Measurements from ENCODE around the gene SMIM33.
"Not testable (repeated sequence)": the region's sequence is repeated elsewhere in the genome, so short reads cannot be mapped to it uniquely, and the experiment has no call there.

SMIM33 gene

DNA sequence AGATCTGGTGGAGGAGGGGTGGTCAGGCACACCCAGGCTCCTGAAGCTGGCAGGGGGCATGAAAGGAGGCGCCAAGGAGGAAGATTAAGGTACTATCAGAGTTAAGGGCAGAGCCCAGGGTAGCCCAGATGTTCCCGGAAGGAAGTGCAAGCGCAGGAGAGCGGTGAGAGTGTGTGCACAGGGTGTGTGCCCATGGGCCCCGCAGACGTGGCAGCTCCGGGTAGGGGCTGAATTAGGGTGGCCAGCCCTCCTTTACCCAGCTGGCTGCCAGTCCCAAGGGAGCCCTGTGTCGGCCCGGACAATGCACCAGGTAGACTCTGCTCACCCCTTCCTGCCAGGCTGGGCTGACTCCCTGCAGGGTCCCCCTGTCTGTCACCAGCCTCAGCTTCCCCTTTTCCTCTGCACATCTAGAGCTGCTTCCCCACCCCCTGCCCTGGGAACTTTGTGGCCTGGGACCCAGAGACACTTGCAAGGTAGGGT is at the start of gene SMIM33:
Gene SMIM33, plus strand, starts transcription at position 184 of the 480 bp plus-strand sequence. Its CDS starts 118 bp downstream, at position 302.
- DNase-seq: no peak

DNA sequence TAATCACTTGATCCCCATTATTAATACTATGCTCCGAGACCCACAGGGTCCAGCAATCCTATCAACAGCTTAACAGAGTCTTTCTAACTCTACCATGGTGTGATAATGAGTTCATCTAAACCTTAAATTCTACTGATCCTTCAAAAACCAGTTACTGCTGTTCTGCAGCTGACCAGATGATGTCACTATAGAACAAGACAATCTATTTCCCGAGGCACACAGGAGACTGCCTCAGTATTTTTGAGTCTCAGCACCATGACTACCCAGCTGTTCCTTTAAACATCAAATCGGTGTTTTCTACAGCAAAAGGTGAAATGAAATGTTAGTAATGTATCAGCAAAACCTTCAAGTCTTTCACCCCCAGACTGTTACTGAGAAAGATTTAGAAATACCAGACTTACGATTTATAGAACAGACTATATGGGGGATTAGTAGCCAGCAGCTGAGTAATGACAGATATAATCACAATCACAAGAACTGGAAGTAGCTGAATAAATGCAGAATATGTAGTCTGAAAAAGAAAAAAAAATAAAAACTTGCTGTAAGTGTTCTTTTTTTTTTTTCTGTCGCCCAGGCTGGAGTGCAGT is 48.4 kb upstream of the SMIM33 start:
- DNase-seq: peak; percentile 72

DNA sequence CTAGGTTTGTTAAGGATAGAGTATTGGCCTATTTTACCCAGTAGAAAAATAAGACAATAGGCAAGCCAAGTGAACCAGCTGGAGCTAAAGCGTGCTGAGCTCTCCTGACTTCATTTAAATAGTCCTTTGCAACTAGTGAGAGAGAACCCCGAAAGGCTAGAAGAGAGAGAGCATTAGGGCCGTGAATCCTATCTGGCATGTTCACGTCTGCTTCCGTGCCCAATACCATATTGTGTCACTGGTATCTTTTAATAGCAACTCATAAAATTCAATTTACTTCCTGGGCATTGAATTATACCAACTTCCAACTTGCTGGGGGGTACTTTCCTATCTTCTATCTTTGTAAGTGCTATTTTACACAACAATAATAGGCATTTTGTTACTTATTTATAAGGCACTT is 45.3 kb upstream of the SMIM33 start:
- DNase-seq: no peak

DNA sequence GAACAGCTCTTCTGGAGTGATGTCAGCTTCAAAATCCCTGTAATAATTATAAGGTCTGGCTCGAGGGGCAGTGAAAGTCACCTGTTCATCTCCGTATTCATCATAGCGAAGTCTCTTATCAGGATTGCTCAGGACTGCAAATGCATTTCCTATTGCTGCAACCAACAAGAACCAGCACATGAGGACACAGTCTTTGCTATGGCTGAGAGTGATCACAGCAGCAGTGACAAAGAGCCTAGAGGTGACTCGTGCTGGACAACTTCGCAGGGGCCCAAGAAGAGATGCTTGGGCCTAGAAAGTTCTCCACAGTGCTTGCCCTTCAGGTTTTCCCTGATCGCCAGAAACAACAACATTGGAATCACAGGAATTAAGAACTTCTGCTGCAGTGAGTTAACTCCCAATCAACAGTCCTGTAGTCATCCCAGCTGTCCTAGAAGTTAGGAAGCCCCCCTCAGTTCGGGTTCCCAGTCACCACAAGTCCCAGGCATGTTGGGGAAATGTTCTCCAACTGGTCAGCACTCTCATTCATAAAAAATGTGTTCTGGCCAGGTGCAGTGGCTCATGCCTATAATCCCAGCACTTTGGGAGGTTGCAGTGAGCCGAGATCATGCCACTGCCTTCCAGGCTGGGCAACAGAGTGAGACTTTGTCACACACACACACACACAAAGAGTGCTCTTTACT is 44.5 kb upstream of the SMIM33 start:
- DNase-seq: peak; percentile 80

DNA sequence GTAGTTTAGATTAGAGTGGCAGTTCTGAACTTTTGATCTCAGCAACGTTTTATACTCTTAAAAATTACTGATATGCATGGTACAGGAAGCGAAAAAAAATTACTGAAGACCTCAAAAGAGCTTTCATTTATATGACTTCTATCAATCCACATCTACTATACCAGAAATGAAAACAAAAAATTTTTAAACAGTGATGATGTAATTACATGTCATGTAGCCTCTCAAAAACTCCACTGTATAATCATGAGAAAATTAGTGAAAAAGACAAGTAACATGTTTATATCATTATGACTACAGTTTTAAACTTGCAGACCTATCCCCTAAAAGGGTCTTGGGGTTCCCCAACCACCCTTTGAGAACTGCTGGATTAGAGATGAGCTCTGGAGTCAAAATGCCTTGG is 40.8 kb upstream of the SMIM33 start:
- DNase-seq: no peak

DNA sequence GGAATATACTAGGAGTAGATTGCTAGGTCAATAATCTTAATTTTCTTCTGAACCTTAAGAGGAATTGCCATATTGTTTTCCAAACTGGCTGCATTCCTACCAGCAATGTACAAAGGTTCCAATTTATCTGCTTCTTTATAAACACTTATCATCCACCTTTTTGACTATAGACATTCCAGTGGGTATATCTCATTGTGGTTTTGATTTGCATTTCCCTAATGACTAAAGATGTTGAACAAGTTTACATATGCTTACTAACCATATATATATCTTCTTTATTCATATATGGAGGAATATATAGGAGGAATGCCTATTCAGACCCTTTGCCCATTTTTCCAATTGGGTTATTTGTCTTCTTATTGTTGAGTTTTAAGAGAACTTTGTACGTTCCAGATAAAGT is 39.1 kb upstream of the SMIM33 start:
- no peak for DNase-seq

DNA sequence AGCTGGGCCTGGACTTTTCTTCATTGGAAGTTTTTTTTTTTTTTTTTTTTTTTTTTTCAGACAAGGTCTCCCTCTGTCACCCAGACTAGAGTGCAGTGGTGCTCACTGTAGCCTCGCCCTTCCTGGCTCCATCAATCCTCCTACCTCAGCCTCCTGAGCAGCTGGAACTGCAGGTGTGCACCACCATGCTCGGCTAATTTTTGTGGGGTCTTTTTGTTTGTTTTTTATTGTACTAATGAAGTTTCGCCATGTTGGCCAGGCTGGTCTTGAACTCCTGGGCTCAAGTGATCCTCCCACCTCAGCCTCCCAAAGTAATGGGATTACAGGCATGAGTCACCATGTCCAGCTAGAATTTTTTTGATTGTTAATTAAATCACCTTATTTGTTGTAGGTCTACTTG is 35.1 kb upstream of the SMIM33 start:
- DNase-seq: no peak

DNA sequence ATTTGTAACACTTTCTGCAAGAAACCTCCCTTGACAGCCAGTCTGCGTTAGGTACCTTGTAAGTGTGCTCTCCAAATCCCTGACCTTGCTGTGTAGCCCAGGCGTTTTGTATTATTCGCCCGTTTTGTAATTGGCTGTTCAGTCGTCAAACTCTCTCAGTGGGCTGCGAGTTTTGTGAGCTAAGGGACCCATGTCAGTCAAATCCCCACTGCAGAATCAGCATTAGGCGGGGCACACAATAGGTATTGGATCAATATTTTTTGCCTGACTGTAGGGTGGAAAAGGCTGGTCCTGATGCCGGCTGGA is 32.1 kb upstream of the SMIM33 start:
- no peak for DNase-seq

DNA sequence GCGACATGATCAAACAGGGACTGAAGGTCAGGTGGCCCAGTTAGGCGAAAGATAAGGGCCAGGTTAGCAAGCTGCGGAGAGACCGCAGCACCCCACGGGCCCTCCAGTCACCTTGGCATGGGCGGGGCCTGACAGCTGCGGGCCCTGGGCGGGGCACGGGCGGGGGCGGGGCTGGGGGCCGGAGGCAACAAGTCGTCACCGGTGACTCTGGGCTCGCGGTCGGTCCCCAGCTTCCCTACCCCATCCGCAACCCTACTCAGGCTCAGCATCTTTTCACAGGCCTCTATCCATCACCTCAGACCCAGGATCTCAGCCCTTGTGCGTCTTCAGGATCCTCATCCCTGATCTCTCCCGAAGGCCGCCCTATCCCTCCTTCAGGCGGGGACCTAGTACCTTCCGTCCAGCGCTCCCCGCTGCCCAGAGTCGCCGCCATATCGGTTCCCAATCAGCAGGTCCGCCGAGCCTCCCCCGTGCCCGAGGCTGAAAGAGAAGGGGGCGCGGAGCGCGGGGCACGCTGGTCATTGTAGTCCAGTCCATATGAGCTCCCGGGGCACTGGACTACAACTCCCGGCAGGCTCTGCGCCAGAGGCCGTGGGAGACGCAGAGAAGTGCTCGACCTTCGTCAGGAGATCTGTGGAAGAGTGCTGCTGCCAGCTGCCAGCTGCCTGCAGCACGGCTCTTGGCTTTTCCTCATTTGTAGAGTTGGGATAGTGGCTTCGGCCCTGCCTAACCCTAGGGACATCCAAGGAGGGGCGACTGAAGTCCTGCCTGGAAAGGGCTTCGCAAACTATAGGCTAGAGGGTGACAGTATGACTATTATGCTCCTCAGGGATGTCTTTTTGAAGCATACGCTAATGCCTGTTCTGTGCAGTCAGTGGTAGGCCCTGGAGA is 31.5 kb upstream of the SMIM33 start, which contains the start of gene DNAJC18:
Gene DNAJC18, minus strand, starts transcription at position 513 of the 891 bp plus-strand sequence. Its CDS starts 80 bp downstream, at position 433.
- DNase-seq: peak; percentile 91

DNA sequence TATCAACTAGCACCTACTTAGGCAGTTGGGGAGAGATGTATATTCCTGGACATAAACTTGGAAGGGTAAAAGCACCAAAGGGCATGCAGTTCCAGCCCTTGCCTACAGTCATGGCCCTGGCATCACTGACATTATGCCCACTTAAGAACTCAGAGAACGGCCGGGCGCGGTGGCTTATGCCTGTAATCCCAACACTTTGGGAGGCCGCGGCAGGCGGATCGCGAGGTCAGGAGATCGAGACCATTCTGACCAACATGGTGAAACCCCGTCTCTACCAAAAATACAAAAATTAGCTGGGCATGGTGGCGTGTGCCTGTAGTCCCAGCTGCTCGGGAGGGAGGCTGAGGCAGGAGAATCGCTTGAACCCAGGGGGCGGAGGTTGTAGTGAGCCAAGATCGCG is 30.4 kb upstream of the SMIM33 start:
- DNase-seq: not testable (repeated sequence)

DNA sequence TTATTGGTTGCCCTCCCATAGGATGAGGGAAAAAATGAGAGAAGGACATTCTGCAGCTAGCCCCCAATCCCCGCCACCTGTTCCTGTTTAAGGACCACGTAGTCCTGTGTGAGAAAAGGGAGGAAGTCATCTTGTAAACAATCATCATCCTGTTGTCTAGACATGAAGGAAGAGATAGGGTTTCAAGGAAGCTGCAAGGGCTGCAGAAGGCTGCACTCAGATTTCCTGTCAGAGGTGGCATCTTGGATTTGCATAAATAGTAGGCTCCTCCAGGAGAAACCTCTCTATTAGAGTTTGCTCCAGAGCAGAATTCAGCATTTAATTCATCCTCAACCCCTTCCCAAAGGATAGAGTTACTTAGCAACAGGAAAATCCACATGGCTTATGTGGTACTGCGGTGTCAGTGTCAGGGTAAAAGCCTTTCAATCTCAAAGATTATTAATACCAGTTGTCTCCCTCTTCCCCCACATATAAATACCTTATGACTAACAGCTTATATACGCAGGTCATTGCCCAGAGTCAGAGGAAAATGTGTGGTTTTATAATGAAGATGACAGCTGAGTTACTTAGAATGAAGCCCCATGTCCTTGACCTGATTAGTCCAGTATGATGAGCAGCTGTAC is 26.9 kb upstream of the SMIM33 start:
- DNase-seq: peak; percentile 96

DNA sequence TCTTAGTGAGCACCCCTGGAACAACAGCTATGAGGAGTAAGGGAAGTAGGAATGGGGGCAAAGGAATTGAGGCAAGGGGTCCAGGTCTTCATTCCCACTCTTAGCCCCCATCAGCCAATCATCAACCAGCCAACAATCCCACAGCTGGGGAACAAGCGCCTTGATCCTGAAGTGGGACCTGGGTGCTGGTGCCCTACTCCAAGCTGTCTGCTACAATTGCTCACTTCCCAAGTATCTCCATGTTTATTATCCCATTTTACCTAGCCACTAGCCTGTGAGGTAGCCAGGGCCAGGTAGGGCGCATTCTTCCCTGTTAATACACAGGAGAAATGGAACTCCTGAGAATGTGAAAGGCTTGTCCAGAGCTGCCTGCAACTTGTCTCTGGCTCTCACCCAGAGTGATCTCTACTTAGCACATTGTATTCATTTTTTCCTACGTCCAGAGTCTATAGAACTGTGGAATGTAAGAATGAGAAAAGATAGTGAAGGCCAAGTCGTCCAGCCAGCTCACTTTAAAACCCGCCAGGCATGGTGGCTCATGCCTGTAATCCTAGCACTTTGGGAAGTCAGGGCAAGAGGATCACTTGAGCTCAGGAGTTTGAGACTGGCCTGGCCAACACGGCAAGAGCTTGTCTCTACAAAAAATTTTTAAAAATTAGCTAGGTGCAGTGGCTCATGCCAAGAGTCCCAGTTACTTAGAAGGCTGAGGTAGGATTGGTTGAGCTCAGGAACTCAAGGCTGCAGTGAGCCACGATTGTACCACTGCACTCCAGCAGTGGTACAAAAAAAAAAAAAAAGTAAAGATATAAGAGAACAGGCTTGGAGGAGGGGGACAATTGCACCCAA is 25.3 kb upstream of the SMIM33 start:
- peak; percentile 92 for DNase-seq

DNA sequence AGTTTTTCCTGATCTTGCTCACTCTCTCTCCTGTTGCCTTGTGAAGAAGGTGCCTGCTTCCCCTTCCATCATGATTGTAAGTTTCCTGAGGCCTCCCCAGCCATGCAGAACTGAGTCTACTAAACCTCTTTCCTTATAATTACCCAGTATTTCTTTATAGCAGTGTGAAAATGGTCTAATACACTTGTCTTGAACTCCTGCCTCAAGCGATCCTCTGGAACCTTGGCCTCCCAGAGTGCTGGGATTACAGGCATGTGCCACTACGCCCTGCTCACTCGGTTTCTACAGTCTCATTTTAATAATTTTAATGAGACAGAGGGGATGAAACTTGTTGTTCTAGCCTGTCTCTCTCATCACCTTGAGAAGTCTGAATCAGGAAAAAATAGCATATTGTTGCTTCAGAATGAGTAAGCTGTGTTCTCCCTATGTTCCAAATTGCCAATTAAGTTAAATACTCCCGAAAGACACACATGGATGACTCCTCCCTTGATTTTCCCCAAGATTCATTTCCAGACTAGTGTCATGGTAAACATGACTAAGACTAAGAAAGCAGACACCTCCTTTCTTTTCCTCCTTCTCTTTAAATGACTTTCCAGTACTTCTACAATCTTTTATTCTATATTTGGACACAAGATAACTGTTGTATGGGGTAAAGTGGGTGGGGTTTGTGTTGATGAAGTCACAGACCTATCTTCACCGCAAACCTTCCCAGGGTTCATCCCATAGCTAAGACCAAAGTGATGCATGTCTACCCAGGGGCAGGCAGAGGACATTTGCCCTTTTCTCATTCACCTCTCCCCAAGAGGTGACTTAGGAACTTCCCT is 23.6 kb upstream of the SMIM33 start:
- DNase-seq: peak; percentile 51

DNA sequence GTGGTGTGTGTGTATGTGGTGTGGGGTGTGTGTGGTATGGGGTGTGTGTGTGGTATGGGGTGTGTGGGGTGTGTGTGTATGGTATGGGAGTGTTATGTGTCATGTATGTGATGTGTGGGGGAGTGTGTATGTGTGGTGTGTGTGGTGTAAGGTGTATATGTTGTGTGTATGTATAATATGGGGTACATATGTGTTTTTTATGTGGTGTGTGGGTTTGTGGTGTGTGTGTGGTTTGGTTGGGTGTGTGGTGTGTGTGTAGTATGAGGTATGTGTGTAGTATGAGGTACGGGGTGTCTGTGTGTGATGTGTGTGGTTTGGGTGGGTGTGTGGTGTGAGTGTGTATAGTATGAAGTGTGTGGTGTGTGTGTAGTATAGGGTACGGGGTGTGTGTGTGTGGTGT is 19.6 kb upstream of the SMIM33 start:
- no peak for DNase-seq

DNA sequence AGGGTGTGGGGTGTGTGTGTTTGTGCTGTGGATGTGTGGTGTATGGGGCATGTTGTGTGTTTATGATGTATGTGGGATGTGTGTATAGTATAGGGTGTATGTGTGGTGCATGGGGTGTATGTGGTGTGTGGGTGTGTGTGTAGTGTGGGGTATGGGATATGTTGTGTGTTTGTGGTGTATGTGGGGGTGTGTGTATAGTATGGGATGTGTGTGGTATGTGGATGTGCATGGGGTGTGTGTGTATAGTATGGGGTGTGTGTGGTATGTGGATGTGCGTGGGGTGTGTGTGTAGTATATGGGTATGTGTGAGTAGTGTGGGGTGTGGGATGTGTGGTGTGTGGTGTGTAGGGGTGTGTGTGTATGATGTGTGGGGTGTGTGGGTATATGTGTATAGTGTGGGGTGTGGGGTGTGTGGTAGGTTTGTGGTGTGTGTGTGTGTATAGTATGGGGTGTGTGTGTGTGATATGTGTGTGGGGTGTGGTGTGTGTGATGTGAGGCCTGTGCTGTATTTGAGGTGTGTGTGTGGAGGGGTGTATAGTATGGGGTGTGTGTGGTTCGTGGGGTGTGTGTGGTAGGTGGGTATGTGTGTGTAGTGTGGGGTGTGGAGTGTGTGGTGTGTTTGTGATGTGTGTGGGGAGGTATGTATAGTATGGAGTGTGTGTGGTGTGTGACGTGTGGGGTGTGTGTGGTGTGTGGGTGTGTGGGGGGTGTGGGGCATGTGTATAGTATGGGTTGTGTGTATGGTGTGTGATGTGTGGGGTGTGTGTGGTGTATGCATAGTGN is 18.7 kb upstream of the SMIM33 start:
- no peak for DNase-seq

DNA sequence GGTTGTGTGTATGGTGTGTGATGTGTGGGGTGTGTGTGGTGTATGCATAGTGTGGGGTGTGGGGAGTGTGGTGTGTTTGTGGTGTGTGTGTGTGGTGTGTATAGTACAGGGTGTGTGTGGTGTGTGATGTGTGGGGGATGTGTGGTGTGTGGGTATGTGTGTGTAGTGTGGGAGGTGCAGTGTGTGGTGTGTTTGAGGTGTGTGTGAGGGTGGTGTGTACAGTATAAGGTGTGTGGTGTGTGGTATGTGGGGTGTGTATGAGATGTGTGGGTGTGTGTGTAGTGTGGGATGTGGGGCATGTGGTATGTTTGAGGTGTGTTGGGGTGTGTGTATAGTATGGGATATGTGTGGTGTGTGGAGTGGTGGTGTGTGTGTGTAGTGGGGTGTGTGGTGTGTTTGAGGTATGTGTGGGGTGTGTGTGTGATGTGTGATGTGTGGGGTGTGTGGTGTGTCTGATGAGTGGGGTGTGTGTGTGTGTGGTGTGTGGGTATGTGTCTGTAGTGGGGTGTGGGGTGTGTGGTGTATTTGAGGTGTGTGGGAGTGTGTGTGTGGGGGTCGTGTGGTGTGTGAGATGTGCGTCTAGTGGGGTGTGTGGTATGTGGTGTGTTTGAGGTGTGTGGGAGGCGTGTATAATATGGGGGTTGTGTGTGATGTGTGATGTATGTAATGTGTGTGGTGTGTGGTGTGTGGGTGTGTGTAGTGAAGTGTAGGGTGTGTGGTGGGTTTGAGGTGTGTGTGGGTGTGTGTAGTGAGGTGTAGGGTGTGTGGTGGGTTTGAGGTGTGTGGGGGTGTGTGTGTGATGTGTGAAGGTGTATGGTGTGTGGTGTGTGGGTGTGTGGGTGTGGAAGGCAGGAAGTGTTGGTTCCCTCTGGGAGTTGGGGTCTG is 16.9 kb upstream of the SMIM33 start:
- no peak for DNase-seq

DNA sequence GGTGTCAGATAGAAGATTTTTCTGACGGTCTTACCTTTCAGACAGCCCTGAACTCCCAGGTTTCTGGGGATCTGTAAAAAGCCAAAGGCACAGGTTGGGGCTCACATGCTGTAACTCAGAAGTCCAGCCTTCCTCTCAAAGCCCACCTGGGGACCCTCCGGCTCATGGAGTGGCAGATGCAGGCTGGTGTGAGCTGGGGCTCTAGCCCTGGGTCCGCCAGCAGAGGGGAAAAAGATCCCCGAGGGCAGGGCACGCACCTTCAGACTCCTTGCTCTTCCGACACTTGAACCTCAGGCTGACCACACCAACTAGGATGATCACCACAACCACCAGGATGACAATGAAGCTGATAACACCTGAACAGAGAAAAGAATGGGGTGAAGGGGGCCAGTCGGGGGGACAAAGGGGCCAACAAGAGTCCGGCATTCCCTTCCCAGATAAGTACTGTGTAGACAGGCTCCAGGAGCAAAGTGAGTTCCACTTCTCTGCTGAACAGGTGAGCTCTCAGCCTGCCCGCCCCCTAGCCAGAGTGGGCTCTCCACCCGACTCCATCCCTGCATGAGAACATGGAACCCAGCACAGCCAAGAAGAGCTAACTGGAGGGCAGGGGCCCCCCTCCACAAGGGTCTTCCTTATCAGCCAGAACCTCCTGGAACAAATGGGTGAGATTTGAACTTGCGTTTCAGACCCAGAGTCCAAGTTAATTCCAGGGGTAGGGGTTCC is 16.1 kb upstream of the SMIM33 start:
- DNase-seq: no peak

DNA sequence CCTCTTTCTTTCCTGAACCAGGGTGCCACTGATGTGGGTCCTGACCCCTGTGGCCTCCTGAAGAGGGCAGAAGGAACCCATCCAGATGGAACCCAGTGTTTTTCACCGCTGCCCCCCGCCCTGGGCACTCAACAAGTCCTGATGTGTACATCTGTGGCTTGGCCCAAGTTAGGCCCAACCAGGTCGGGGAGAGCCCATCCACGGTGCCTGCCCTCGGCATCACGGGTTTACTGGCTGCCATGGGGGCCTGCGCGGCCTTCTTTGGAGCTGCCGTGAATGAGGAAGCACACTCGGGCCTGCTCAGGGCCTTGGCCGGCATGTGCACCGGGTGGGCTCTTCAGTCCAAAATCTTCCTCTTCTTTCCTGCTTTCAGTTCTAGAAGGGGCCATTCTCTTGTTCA is 14.0 kb upstream of the SMIM33 start:
- DNase-seq: no peak

DNA sequence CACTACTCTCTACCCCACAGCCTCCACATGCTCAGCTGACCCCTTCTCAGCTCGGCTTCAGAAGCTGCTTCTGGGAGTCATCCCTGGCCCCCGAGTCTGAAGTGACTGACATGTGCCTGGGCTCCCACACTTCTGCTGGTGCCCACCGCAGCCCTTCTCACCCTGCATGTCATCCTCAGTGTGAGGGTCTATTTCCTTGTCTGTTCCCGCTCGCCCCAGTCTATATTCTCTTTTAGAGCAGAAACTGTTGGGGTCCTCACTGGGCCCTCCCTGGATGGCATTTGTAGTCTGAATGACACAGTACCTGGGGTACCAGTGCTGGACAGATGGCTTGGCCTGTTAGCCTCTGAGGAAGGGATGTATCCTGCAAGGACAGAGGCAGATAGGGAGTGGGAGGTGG is 13.6 kb upstream of the SMIM33 start:
- DNase-seq: no peak

Measured in fibroblast of upper back skin (primary cell).